Measurements from ENCODE around the gene MBNL2.
"Not testable (repeated sequence)": the region's sequence is repeated elsewhere in the genome, so short reads cannot be mapped to it uniquely, and the experiment has no call there.

The MBNL2 gene

GRCh38 chr13:97221989-97222700, at the start of gene MBNL2:
MBNL2 (plus strand) TSS chr13:97222333; CDS start chr13:97276236, 53,903 bp downstream.
- DNase-seq: peak; percentile 76

GRCh38 chr13:97174638-97175037, 47.5 kb upstream of the MBNL2 start:
- DNase-seq: no peak

GRCh38 chr13:97175041-97175440, 47.1 kb upstream of the MBNL2 start:
- no peak for DNase-seq

- DNase-seq: no peak
These were observed 42.6 kb upstream of the MBNL2 start for GRCh38 chr13:97179501-97179900.

GRCh38 chr13:97182111-97182890, 39.8 kb upstream of the MBNL2 start:
- peak; percentile 69 for DNase-seq

GRCh38 chr13:97185291-97185690, 36.8 kb upstream of the MBNL2 start:
- no peak for DNase-seq

GRCh38 chr13:97185751-97186150, 36.4 kb upstream of the MBNL2 start:
- no peak for DNase-seq

- DNase-seq: no peak
These were observed 33.9 kb upstream of the MBNL2 start for GRCh38 chr13:97188207-97188606.

- DNase-seq: no peak
These were observed 32.2 kb upstream of the MBNL2 start for GRCh38 chr13:97189928-97190327.

GRCh38 chr13:97191142-97191541, 31.0 kb upstream of the MBNL2 start:
- DNase-seq: no peak

GRCh38 chr13:97191615-97192014, 30.5 kb upstream of the MBNL2 start:
- DNase-seq: no peak

- no peak for DNase-seq
These were observed 30.0 kb upstream of the MBNL2 start for GRCh38 chr13:97192166-97192565.

- DNase-seq: no peak
These were observed 28.6 kb upstream of the MBNL2 start for GRCh38 chr13:97193577-97193976.

- DNase-seq: no peak
These were observed 27.7 kb upstream of the MBNL2 start for GRCh38 chr13:97194479-97194878.

- DNase-seq: no peak
These were observed 25.8 kb upstream of the MBNL2 start for GRCh38 chr13:97196340-97196739.

- no peak for DNase-seq
These were observed 23.4 kb upstream of the MBNL2 start for GRCh38 chr13:97198753-97199152.

GRCh38 chr13:97199451-97199850, 22.7 kb upstream of the MBNL2 start:
- DNase-seq: no peak

- no peak for DNase-seq
These were observed 21.8 kb upstream of the MBNL2 start for GRCh38 chr13:97200081-97200942.

GRCh38 chr13:97202761-97203160, 19.4 kb upstream of the MBNL2 start:
- DNase-seq: no peak

- DNase-seq: no peak
These were observed 16.7 kb upstream of the MBNL2 start for GRCh38 chr13:97205465-97205864.

- DNase-seq: no peak
These were observed 16.2 kb upstream of the MBNL2 start for GRCh38 chr13:97205982-97206381.

- not testable (repeated sequence) for DNase-seq
These were observed 14.9 kb upstream of the MBNL2 start for GRCh38 chr13:97207252-97207651.

- DNase-seq: no peak
These were observed 10.8 kb upstream of the MBNL2 start for GRCh38 chr13:97211300-97211699.
